IMR-90 (cell line): ENCODE results near the gene JMJD1C. TPM values are rescaled to one million over a fixed set of nuclear protein-coding genes. Genes with fewer than 3 reads are reported as not detected.

Experiments used
- ATAC-seq: fragments of 200-7000 bp; cut with Tn5 transposase; 2 replicates; pipeline ENCODE4 v1.9.1; 2020; ENCODE audit warnings: low read depth, mild to moderate bottlenecking, moderate library complexity
- BruUV-seq: library from RNA; stranded (reverse); fragments of 400-500 nt; replicated peaks from 2 replicates; lab custom pipeline; 2021; lab: Mats Ljungman, UMichigan
- CTCF ChIA-PET: fragments of 300-600 bp; formaldehyde crosslinking; extraction: SDS; loops from one replicate; lab custom pipeline; 2021; ENCODE audit warnings: antibody characterized with exemption; lab: Yijun Ruan, JAX
- POLR2A ChIA-PET: fragments of 300-600 bp; sonication (Branson Sonifier 250); formaldehyde crosslinking; loops from one replicate; lab custom pipeline; 2022; ENCODE audit warnings: antibody characterized with exemption; ENCODE audit not compliant: unreplicated experiment; lab: Charles Lee
- DNase-seq: peaks from one replicate; pipeline ENCODE4 v3.0.0; 2013
- H2AFZ ChIP-seq: replicated peaks from 2 replicates; pipeline ENCODE3; 2013; ENCODE audit warnings: low read length, mild to moderate bottlenecking; ENCODE audit not compliant: poor library complexity
- H2AK5ac ChIP-seq: 2 replicates; pipeline ENCODE4 v1.6.1; 2013; ENCODE audit warnings: low read depth, low read length, inconsistent platforms
- H2AK9ac ChIP-seq: replicated peaks from 2 replicates; pipeline ENCODE3; 2013; ENCODE audit warnings: mild to moderate bottlenecking, low read depth, low read length, moderate library complexity; ENCODE audit not compliant: poor library complexity
- H2BK120ac ChIP-seq: 2 replicates; pipeline ENCODE4 v1.6.1; 2013; ENCODE audit warnings: low read depth, low read length, inconsistent platforms
- H2BK15ac ChIP-seq: 3 replicates; pipeline ENCODE4 v1.6.1; 2013; ENCODE audit warnings: low read depth, low read length, inconsistent platforms
- H2BK20ac ChIP-seq: 2 replicates; pipeline ENCODE4 v1.6.1; 2013; ENCODE audit warnings: low read depth, mild to moderate bottlenecking, inconsistent platforms, low read length, moderate library complexity
- H2BK5ac ChIP-seq: 2 replicates; pipeline ENCODE4 v1.6.1; 2013; ENCODE audit warnings: mild to moderate bottlenecking, low read depth, low read length, inconsistent platforms; ENCODE audit not compliant: poor library complexity, severe bottlenecking
- H3K14ac ChIP-seq: replicated peaks from 2 replicates; pipeline ENCODE4 v1.6.1; 2013; ENCODE audit warnings: low read depth, low read length, inconsistent platforms
- H3K18ac ChIP-seq: 2 replicates; pipeline ENCODE4 v1.6.1; 2013; ENCODE audit warnings: low read depth, low read length, control low read depth
- H3K23ac ChIP-seq: 2 replicates; pipeline ENCODE4 v1.6.1; 2013; ENCODE audit warnings: low read depth, low read length, inconsistent platforms
- H3K27ac ChIP-seq: 2 replicates; pipeline ENCODE4 v1.5.1; 2013; ENCODE audit warnings: mild to moderate bottlenecking, control low read depth, low read length; ENCODE audit not compliant: insufficient read depth
- H3K27me3 ChIP-seq: 2 replicates; pipeline ENCODE4 v1.6.1; 2013; ENCODE audit warnings: low read length; ENCODE audit not compliant: control insufficient read depth, insufficient read depth
- H3K36me3 ChIP-seq: 2 replicates; pipeline ENCODE4 v1.6.1; 2013; ENCODE audit warnings: low read length, mixed read lengths; ENCODE audit not compliant: control insufficient read depth, insufficient read depth
- H3K4ac ChIP-seq: 2 replicates; pipeline ENCODE4 v1.6.1; 2013; ENCODE audit warnings: low read depth, low read length, inconsistent platforms
- H3K4me1 ChIP-seq: 2 replicates; pipeline ENCODE4 v1.6.1; 2013; ENCODE audit warnings: low read length, mixed read lengths; ENCODE audit not compliant: control insufficient read depth, insufficient read depth
- H3K4me2 ChIP-seq: 2 replicates; pipeline ENCODE4 v1.6.1; 2013; ENCODE audit warnings: low read depth, mild to moderate bottlenecking, control low read depth, low read length, moderate library complexity
- H3K4me3 ChIP-seq: 2 replicates; pipeline ENCODE4 v1.5.1; 2013; ENCODE audit warnings: low read depth, mild to moderate bottlenecking, control low read depth, low read length, moderate library complexity; ENCODE audit not compliant: insufficient read depth
- H3K56ac ChIP-seq: 2 replicates; pipeline ENCODE4 v1.6.1; 2013; ENCODE audit warnings: low read length, inconsistent platforms; ENCODE audit not compliant: insufficient read depth; ENCODE audit errors: extremely low read depth
- H3K79me1 ChIP-seq, 2 experiments: 2 replicates each; pipeline ENCODE4 v1.6.1; 2013; ENCODE audit warnings: low read length in 2 of 2, inconsistent platforms in 1 of 2, low read depth in 1 of 2
- H3K9ac ChIP-seq: 2 replicates; pipeline ENCODE4 v1.6.1; 2013; ENCODE audit warnings: low read depth, low read length, control low read depth
- H3K9me1 ChIP-seq: 2 replicates; pipeline ENCODE4 v1.6.1; 2013; ENCODE audit warnings: low read length, inconsistent platforms; ENCODE audit not compliant: insufficient read depth
- H3K9me3 ChIP-seq: 2 replicates; pipeline ENCODE4 v1.6.1; 2013; ENCODE audit warnings: low read length; ENCODE audit not compliant: control insufficient read depth, insufficient read depth
- H4K20me1 ChIP-seq: 2 replicates; pipeline ENCODE4 v1.6.1; 2013; ENCODE audit warnings: low read length, inconsistent platforms; ENCODE audit not compliant: insufficient read depth
- H4K5ac ChIP-seq: 2 replicates; pipeline ENCODE4 v1.6.1; 2013; ENCODE audit warnings: mild to moderate bottlenecking, low read depth, low read length, control low read depth
- H4K8ac ChIP-seq, 2 experiments: 2 replicates each; pipeline ENCODE4 v1.6.1; 2013; ENCODE audit warnings: low read depth in 2 of 2, low read length in 2 of 2, control low read depth in 1 of 2, inconsistent platforms in 1 of 2
- H4K91ac ChIP-seq: 2 replicates; pipeline ENCODE4 v1.6.1; 2013; ENCODE audit warnings: low read depth, low read length, inconsistent platforms; ENCODE audit not compliant: insufficient read depth
- BHLHE40 ChIP-seq: fragments of 150-350 bp; IDR thresholded peaks from 2 replicates; pipeline ENCODE4 v1.6.1; 2016; ENCODE audit warnings: mild to moderate bottlenecking, low read depth, low read length
- CEBPB ChIP-seq: IDR thresholded peaks from 2 replicates; pipeline ENCODE4 v1.6.1; 2012; ENCODE audit warnings: low read depth, low read length, improper control_type of control experiment
- CHD1 ChIP-seq: IDR thresholded peaks from 2 replicates; pipeline ENCODE4 v1.6.1; 2012; ENCODE audit warnings: low read depth, low read length, improper control_type of control experiment
- FOS ChIP-seq: fragments of 150-350 bp; IDR thresholded peaks from 2 replicates; pipeline ENCODE4 v1.6.1; 2016; ENCODE audit warnings: low read depth, low read length
- MAFK ChIP-seq: IDR thresholded peaks from 2 replicates; pipeline ENCODE4 v1.6.1; 2012; ENCODE audit warnings: low read depth, low read length, improper control_type of control experiment
- MAZ ChIP-seq: IDR thresholded peaks from 2 replicates; pipeline ENCODE4 v1.6.1; 2012; ENCODE audit warnings: low read depth, mild to moderate bottlenecking, low read length, improper control_type of control experiment, moderate library complexity, borderline replicate concordance
- MXI1 ChIP-seq: IDR thresholded peaks from 2 replicates; pipeline ENCODE4 v1.6.1; 2012; ENCODE audit warnings: low read depth, mild to moderate bottlenecking, low read length, moderate library complexity, borderline replicate concordance
- POLR2A ChIP-seq: IDR thresholded peaks from 2 replicates; pipeline ENCODE4 v1.6.1; 2012; ENCODE audit warnings: mild to moderate bottlenecking, low read depth, low read length
- RAD21 ChIP-seq: IDR thresholded peaks from 2 replicates; pipeline ENCODE4 v1.6.1; 2012; ENCODE audit warnings: low read length, improper control_type of control experiment
- RFX5 ChIP-seq: IDR thresholded peaks from 2 replicates; pipeline ENCODE4 v1.8.0; 2012; ENCODE audit warnings: low read depth, mild to moderate bottlenecking, low read length, moderate library complexity
- WGBS, 2 experiments: methylation state at CpG; one replicate each; pipeline versions ENCODE4 v1.1.5 to v1.1.7; 2013; ENCODE audit warnings: missing lambda C conversion rate in 2 of 2; ENCODE audit not compliant: insufficient read length in 1 of 2; ENCODE audit errors: extremely low coverage in 2 of 2; 5-methylcytosine and 5-hydroxymethylcytosine counted together
- dilution Hi-C: fragments of 300-500 bp; cut with HindIII; formaldehyde crosslinking; loops from one replicate; pipeline ENCODE4 v1.14.3; 2018; ENCODE audit warnings: low sequenced_read_pairs; ENCODE audit not compliant: unreplicated experiment
- in situ Hi-C: fragments of 300-500 bp; cut with MboI; formaldehyde crosslinking; loops from 3 replicates; pipeline ENCODE4 v1.14.3; 2019; ENCODE audit warnings: low sequenced_read_pairs, inconsistent platforms, mixed read lengths
- intact Hi-C: fragments of 100-400 bp; cut with micrococcal nuclease; formaldehyde crosslinking; loops from 2 replicates; pipeline ENCODE4 v1.10.0; 2022
- polyA plus RNA-seq, 3 experiments: library from polyadenylated mRNA; depleted of rRNA; stranded (reverse); fragments of >200 nt; gene quantifications; 2 replicates each; pipeline ENCODE4 v1.2.3, GENCODE V29; 2012; ENCODE audit warnings: low replicate concordance in 1 of 3
- total RNA-seq: library from RNA; depleted of rRNA; stranded (reverse); fragments of >200 nt; gene quantifications from 2 replicates; pipeline ENCODE4 v1.2.3, GENCODE V29; 2012
- TF ChIP-seq, protein P1 (sequence below): fragments of 150-350 bp; IDR thresholded peaks from 2 replicates; pipeline ENCODE4 v1.6.1; 2016; ENCODE audit warnings: low read depth, mild to moderate bottlenecking, low read length, moderate library complexity, borderline replicate concordance
- TF ChIP-seq, protein P2 (sequence below): conservative IDR thresholded peaks from 2 replicates; pipeline ENCODE4 v1.5.1; 2012; ENCODE audit warnings: mild to moderate bottlenecking, low read depth, low read length, improper control_type of control experiment
- TF ChIP-seq, protein P3 (sequence below): fragments of 150-350 bp; IDR thresholded peaks from 2 replicates; pipeline ENCODE4 v1.6.1; 2017; ENCODE audit warnings: mild to moderate bottlenecking, antibody characterized with exemption, low read length, low read depth

JMJD1C gene
- total and polyA plus RNA-seq, 2 of the 4 experiments (the other 2 are of a cell fraction): 15.6 to 96.8 TPM

DNA sequence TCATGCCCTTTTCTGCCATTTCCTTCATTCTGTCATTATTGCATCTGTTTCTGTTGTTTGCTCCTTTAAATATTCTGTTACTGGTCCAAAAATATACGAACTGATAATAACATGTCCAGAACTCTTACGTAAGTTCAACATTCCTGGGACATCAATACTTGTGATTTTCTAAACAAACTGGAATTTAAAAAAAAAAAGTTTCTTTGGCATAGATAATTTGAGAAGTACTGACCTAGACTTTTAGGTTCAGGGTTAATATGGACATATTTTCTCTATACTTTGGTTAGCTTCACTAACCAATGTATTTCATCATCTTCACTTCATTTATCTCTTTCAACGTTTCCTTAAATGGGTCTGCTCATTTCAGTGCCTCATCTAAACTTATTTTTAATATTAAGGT, 147.3 kb downstream of the JMJD1C start:
- Histone ChIP-seq H3K9me1 (peaks cover 5% of the 10 kb centered on the region; the same call in 1 of the 2 replicates), H3K4me3 (no peak overlapping the region), H4K5ac (no peak overlapping the region), H3K27me3 (no peaks in the 10 kb centered on the region), H4K20me1 (no peaks in the 10 kb centered on the region; the same call in 1 of the 2 replicates), H2AFZ (no peak overlapping the region), H3K79me1 (peaks cover 30 to 52% of the 10 kb centered on the region in 2 experiments), H3K4ac (no peak overlapping the region), H3K27ac (no peak overlapping the region), H3K36me3 (peaks cover 2% of the 10 kb centered on the region; the same call in 1 of the 2 replicates), H3K18ac (no peak overlapping the region), H2AK9ac (no peak overlapping the region), H3K9me3 (no peaks in the 10 kb centered on the region), H4K91ac (no peak overlapping the region), H3K4me2 (no peak overlapping the region), H4K8ac (no peak overlapping the region), H2BK15ac (no peak overlapping the region), H2BK5ac (no peak overlapping the region), H2BK20ac (no peak overlapping the region), H3K23ac (no peak overlapping the region), H3K9ac (no peak overlapping the region), H3K14ac (no peak overlapping the region), H3K56ac (no peak overlapping the region), H2AK5ac (no peak overlapping the region), H2BK120ac (no peak overlapping the region), H3K4me1 (no peaks in the 10 kb centered on the region)
- ChIA-PET POLR2A (no interaction called here), CTCF (no interaction called here)
- dilution Hi-C loops (no loop called here), in situ Hi-C loops (no loop called here), intact Hi-C loops (no loop called here)
- BruUV-seq: no TSS peak
- no CpG with 5 or more reads among the region's 3 CpGs for WGBS, 2 experiments
- peak; percentile 11; the same call in 1 of the 2 replicates for ATAC-seq
- DNase-seq: no peak
- TF ChIP-seq POLR2A (no peak), MXI1 (no peak), CEBPB (no peak), RFX5 (no peak), MAZ (no peak), BHLHE40 (no peak), RAD21 (no peak), CHD1 (no peak), MAFK (no peak), FOS (no peak)
- TF ChIP-seq, protein P1, sequence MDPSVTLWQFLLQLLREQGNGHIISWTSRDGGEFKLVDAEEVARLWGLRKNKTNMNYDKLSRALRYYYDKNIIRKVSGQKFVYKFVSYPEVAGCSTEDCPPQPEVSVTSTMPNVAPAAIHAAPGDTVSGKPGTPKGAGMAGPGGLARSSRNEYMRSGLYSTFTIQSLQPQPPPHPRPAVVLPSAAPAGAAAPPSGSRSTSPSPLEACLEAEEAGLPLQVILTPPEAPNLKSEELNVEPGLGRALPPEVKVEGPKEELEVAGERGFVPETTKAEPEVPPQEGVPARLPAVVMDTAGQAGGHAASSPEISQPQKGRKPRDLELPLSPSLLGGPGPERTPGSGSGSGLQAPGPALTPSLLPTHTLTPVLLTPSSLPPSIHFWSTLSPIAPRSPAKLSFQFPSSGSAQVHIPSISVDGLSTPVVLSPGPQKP: no peak
- TF ChIP-seq, protein P2, sequence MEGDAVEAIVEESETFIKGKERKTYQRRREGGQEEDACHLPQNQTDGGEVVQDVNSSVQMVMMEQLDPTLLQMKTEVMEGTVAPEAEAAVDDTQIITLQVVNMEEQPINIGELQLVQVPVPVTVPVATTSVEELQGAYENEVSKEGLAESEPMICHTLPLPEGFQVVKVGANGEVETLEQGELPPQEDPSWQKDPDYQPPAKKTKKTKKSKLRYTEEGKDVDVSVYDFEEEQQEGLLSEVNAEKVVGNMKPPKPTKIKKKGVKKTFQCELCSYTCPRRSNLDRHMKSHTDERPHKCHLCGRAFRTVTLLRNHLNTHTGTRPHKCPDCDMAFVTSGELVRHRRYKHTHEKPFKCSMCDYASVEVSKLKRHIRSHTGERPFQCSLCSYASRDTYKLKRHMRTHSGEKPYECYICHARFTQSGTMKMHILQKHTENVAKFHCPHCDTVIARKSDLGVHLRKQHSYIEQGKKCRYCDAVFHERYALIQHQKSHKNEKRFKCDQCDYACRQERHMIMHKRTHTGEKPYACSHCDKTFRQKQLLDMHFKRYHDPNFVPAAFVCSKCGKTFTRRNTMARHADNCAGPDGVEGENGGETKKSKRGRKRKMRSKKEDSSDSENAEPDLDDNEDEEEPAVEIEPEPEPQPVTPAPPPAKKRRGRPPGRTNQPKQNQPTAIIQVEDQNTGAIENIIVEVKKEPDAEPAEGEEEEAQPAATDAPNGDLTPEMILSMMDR: no peak
- TF ChIP-seq, protein P3, sequence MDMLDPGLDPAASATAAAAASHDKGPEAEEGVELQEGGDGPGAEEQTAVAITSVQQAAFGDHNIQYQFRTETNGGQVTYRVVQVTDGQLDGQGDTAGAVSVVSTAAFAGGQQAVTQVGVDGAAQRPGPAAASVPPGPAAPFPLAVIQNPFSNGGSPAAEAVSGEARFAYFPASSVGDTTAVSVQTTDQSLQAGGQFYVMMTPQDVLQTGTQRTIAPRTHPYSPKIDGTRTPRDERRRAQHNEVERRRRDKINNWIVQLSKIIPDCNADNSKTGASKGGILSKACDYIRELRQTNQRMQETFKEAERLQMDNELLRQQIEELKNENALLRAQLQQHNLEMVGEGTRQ: no peak
